Natural killer cell (primary cell): ENCODE results near the gene ZNF213. TPM values are rescaled to one million over a fixed set of nuclear protein-coding genes. Genes with fewer than 3 reads are reported as not detected.

Experiments used
- ATAC-seq, 3 donors: fragments of 150-1000 bp in 2 of 3; fragments of 200-7000 bp in 1 of 3; cut with Tn5 transposase; 1 replicate in 1 of 3; 2 replicates in 2 of 3; pipeline ENCODE4 v1.10.0; 2021; ENCODE audit warnings: mild to moderate bottlenecking in 2 of 3, moderate library complexity in 2 of 3
- DNase-seq, 2 donors: peaks; one replicate each; pipeline versions ENCODE4 v3.0.0 to v3.0.0-alpha.2; 2013 to 2021; ENCODE audit warnings: mixed read lengths in 1 of 2
- H3K27ac ChIP-seq: one replicate; pipeline ENCODE4 v1.5.1; 2013; ENCODE audit warnings: mild to moderate bottlenecking, low read length
- H3K27me3 ChIP-seq: one replicate; pipeline ENCODE4 v1.6.1; 2013; ENCODE audit warnings: low read length; ENCODE audit not compliant: control insufficient read depth, insufficient read depth
- H3K36me3 ChIP-seq: one replicate; pipeline ENCODE4 v1.6.1; 2013; ENCODE audit warnings: low read length; ENCODE audit not compliant: control insufficient read depth, insufficient read depth
- H3K4me1 ChIP-seq: one replicate; pipeline ENCODE4 v1.6.1; 2013; ENCODE audit warnings: low read length; ENCODE audit not compliant: control insufficient read depth, insufficient read depth
- H3K4me3 ChIP-seq: one replicate; pipeline ENCODE4 v1.5.1; 2013; ENCODE audit warnings: low read length
- H3K9me3 ChIP-seq: one replicate; pipeline ENCODE4 v1.6.1; 2013; ENCODE audit warnings: low read length; ENCODE audit not compliant: control insufficient read depth, insufficient read depth
- H3K27ac Mint-ChIP-seq, 2 donors: one replicate each; pipeline ENCODE4 v1.8.0; 2022; ENCODE audit warnings: mild to moderate bottlenecking in 2 of 2, mixed read lengths in 2 of 2, moderate library complexity in 1 of 2
- H3K27me3 Mint-ChIP-seq, 2 donors: one replicate each; pipeline ENCODE4 v1.8.0; 2022; ENCODE audit warnings: low read depth in 2 of 2, mixed read lengths in 2 of 2
- H3K36me3 Mint-ChIP-seq: one replicate; pipeline ENCODE4 v1.8.0; 2022; ENCODE audit warnings: mixed read lengths
- H3K4me1 Mint-ChIP-seq, 2 donors: one replicate each; pipeline ENCODE4 v1.8.0; 2022; ENCODE audit warnings: mixed read lengths in 2 of 2
- H3K4me3 Mint-ChIP-seq: one replicate; pipeline ENCODE4 v1.8.0; 2022; ENCODE audit warnings: mild to moderate bottlenecking, moderate library complexity, mixed read lengths
- H3K9me3 Mint-ChIP-seq, 2 donors: one replicate each; pipeline ENCODE4 v1.8.0; 2022; ENCODE audit warnings: mixed read lengths in 2 of 2
- WGBS: methylation state at CpG from one replicate; pipeline ENCODE4 v1.1.7; 2013; ENCODE audit warnings: missing lambda C conversion rate; ENCODE audit not compliant: insufficient coverage; 5-methylcytosine and 5-hydroxymethylcytosine counted together
- intact Hi-C: fragments of 100-400 bp; cut with micrococcal nuclease; formaldehyde crosslinking; loops from one replicate; pipeline ENCODE4 v1.14.2; 2022
- total RNA-seq, 4 donors: library from RNA; stranded (reverse); fragments of 120-200 nt in 1 of 4; gene quantifications; one replicate each; pipeline versions ENCODE4 v1.2.3 to v1.2.4, GENCODE V29; 2013 to 2022
- TF ChIP-seq, protein P1 (sequence below): fragments of 200-600 bp; IDR thresholded peaks from one replicate; pipeline ENCODE4 v1.8.0; 2022; ENCODE audit warnings: antibody characterized with exemption

Gene ZNF213
- total RNA-seq, 3 donors from 2014 or later (not counting 1 experiment from before 2014, with no cell fraction given): 4.8 to 6.8 (median 5.1) TPM

DNA sequence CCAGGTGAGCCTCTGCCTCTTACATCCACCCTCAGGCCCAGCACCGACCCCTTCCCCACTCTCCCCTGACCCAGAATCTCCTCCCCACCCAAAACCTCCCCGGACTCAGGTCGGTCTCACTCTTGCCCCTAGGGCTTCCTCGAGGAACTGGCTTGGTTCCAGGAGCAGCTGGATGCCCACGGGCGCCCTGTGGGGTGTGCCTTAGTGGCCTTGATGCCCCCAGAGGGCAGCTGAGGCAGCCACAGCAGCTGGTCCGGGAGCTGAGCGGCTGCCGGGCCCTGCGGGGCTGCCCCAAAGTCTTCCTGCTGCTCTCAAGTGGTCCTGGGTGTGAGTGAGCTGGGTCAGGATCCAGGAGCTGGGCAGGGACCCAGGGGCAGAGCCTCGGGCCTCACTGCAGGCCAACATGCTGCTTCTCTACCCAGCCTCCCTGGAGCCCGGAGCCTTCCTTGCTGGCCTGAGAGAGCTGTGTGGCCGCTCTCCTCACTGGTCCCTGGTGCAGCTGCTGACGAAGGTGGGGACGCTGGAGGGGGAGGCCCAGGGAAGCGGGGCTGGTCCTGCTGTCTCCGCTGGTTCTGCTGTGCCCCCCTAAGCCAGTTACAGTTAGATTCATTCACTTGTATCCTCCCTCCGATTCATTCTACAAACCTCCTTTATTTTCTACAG, 9.6 kb downstream of the ZNF213 start:
- no peaks in the 10 kb centered on the region for H3K27me3 ChIP-seq
- peaks cover 4% of the 10 kb centered on the region for H3K4me1 ChIP-seq
- TF ChIP-seq, protein P1, sequence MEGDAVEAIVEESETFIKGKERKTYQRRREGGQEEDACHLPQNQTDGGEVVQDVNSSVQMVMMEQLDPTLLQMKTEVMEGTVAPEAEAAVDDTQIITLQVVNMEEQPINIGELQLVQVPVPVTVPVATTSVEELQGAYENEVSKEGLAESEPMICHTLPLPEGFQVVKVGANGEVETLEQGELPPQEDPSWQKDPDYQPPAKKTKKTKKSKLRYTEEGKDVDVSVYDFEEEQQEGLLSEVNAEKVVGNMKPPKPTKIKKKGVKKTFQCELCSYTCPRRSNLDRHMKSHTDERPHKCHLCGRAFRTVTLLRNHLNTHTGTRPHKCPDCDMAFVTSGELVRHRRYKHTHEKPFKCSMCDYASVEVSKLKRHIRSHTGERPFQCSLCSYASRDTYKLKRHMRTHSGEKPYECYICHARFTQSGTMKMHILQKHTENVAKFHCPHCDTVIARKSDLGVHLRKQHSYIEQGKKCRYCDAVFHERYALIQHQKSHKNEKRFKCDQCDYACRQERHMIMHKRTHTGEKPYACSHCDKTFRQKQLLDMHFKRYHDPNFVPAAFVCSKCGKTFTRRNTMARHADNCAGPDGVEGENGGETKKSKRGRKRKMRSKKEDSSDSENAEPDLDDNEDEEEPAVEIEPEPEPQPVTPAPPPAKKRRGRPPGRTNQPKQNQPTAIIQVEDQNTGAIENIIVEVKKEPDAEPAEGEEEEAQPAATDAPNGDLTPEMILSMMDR: no peak
- ATAC-seq: no peak
- H3K27ac ChIP-seq: no peak overlapping the region
- no peak overlapping the region for H3K4me3 ChIP-seq
- H3K9me3 ChIP-seq: no peaks in the 10 kb centered on the region
- H3K4me1 Mint-ChIP-seq: peaks cover 4 to 12% of the 10 kb centered on the region in 2 donors
- WGBS: 81% methylated on average over 18 of the region's 18 CpGs
- DNase-seq: no peak
- peaks cover 7% of the 10 kb centered on the region for H3K36me3 Mint-ChIP-seq
- H3K9me3 Mint-ChIP-seq: no peaks in the 10 kb centered on the region
- H3K36me3 ChIP-seq: peaks cover 19% of the 10 kb centered on the region
- no peak overlapping the region for H3K4me3 Mint-ChIP-seq
- no peaks in the 10 kb centered on the region for H3K27me3 Mint-ChIP-seq
- no peak overlapping the region for H3K27ac Mint-ChIP-seq
- intact Hi-C loops: no loop called here

DNA sequence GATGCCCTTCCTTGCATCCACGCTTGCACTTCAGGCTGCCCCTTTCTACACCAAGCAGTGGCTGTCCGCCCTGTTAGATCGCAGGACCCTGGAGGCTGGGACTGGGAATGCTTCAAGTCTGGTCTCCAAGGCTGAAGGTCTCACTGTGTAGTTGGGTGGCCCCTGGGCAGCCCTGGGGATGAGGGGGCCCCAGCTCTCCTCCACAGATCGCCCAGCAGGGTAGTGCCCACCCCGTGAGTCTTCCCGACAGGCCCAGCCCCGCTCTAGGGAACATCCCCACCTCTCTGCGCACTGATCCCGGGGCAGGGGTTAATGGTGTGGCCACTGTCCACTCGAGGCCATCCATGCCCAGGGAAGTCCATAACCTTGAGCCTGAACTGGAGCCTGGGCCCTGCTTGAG, 10.3 kb downstream of the ZNF213 start:
- H3K27me3 ChIP-seq: no peaks in the 10 kb centered on the region
- intact Hi-C loops: no loop called here
- TF ChIP-seq, protein P1: no peak
- no peak overlapping the region for H3K27ac Mint-ChIP-seq
- ATAC-seq: no peak
- H3K9me3 Mint-ChIP-seq: no peaks in the 10 kb centered on the region
- no peak overlapping the region for H3K27ac ChIP-seq
- no peak overlapping the region for H3K4me3 ChIP-seq
- no peak overlapping the region for H3K4me3 Mint-ChIP-seq
- no peak for DNase-seq
- H3K27me3 Mint-ChIP-seq: no peaks in the 10 kb centered on the region
- H3K4me1 ChIP-seq: peaks cover 11% of the 10 kb centered on the region
- WGBS: 90% methylated on average over 10 of the region's 10 CpGs
- H3K4me1 Mint-ChIP-seq: peaks cover 9 to 19% of the 10 kb centered on the region in 2 donors
- peaks cover 7% of the 10 kb centered on the region for H3K36me3 Mint-ChIP-seq
- H3K36me3 ChIP-seq: peaks cover 19% of the 10 kb centered on the region
- no peaks in the 10 kb centered on the region for H3K9me3 ChIP-seq

DNA sequence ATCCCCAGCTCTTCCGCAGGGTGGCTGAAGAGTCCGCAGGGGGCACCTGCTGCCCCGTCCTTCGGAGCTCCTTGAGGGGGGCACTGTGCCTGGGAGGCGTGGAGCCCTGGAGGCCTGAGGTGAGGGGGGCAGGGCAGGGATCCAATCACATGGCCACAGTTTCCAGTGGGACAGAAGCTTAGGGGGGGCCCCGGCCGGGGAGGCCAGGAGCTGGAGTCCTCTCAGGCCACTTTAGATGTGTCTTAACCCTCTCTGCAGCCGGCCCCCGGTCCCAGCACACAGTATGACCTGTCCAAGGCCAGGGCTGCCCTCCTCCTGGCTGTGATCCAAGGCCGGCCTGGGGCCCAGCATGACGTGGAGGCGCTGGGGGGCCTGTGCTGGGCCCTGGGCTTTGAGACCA, 10.8 kb downstream of the ZNF213 start:
- Histone ChIP-seq H3K36me3 (peaks cover 19% of the 10 kb centered on the region), H3K4me1 (peaks cover 14% of the 10 kb centered on the region), H3K27me3 (no peaks in the 10 kb centered on the region), H3K27ac (no peak overlapping the region), H3K4me3 (no peak overlapping the region), H3K9me3 (no peaks in the 10 kb centered on the region)
- Mint-ChIP-seq H3K36me3 (peaks cover 7% of the 10 kb centered on the region), H3K4me1 (peaks cover 12 to 22% of the 10 kb centered on the region in 2 donors), H3K4me3 (no peak overlapping the region), H3K27ac (no peak overlapping the region), H3K27me3 (no peaks in the 10 kb centered on the region), H3K9me3 (no peaks in the 10 kb centered on the region)
- no peak for DNase-seq
- no peak for ATAC-seq
- intact Hi-C loops: no loop called here
- 87% methylated on average over 12 of the region's 12 CpGs for WGBS
- TF ChIP-seq, protein P1: no peak
